Measurements from ENCODE around the gene PURB. TPM values are rescaled to one million over a fixed set of nuclear protein-coding genes. Genes with fewer than 3 reads are reported as not detected.
"Not testable (repeated sequence)": the region's sequence is repeated elsewhere in the genome, so short reads cannot be mapped to it uniquely, and the experiment has no call there.

Gene PURB
- 26.0 TPM for total RNA-seq
- long read RNA-seq, full-length matches to known transcripts, result 26 of 26 reads
- long read RNA-seq, partial matches to known transcripts, result 0 of 26 reads
- long read RNA-seq, other reads (novel, unspliced or antisense), result 0 of 26 reads

DNA sequence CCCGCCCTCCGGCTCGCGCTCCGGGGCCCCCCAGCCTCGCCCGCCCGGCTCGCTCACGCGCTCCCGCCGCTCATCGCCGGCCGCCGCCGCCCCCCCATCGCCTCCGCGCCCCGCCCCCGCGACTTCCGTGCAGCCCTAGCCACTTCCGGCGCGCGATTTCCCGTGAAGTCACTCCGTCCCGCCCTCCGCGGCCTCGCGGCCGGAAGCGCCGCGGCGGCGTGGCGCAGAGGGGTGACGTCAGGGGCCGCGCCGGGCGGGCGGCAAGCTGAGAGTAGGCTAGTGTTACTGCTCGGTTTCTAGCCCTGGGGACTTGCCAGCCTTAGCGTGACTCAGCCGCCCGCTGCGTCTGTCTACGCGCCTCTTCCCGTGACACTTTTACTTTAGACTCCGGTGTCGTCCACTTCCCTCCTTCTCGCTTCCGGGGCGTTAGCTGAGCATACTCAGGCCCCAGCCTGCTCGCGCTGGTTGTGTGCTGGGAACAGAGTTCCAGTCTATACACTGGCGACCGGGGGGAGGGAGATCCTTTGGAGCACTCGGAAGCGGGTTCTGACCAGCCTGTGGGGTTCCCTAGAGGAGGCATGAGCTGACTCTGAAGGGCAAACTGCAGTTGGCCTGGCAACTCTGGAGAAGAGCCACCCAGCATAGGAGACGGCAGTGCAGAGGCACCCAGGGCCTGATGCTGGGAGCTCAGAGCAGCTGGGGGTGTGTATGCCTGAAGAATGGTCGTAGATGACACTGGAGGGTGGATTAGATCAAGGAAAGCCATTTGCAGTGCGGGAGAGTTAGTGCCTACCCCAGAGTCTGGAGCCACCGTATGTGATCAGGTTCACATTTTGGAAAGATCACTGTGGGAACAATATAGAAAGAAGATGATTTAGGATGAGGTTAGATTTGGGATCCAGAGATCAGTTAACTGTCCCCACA lies at the start of gene PURB:
Gene PURB (minus strand): TSS at position 137 of the 924 bp plus-strand sequence. CDS start 182 bp downstream, outside the sequence.
- intact Hi-C loops (cut with DNase I), result no loop called here
- H3K27ac ChIP-seq, result peak within 1 kb of the TSS; percentile 99
- ATAC-seq, result peak; percentile 96
- peak; percentile 97 for DNase-seq
- TF ChIP-seq, protein P1, sequence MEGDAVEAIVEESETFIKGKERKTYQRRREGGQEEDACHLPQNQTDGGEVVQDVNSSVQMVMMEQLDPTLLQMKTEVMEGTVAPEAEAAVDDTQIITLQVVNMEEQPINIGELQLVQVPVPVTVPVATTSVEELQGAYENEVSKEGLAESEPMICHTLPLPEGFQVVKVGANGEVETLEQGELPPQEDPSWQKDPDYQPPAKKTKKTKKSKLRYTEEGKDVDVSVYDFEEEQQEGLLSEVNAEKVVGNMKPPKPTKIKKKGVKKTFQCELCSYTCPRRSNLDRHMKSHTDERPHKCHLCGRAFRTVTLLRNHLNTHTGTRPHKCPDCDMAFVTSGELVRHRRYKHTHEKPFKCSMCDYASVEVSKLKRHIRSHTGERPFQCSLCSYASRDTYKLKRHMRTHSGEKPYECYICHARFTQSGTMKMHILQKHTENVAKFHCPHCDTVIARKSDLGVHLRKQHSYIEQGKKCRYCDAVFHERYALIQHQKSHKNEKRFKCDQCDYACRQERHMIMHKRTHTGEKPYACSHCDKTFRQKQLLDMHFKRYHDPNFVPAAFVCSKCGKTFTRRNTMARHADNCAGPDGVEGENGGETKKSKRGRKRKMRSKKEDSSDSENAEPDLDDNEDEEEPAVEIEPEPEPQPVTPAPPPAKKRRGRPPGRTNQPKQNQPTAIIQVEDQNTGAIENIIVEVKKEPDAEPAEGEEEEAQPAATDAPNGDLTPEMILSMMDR (IDR thresholded peaks at IDR 0.05), result no peak
- H3K36me3 ChIP-seq, result peaks cover 7% of the 10 kb centered on the region
- H3K27me3 ChIP-seq, result no peaks in the 10 kb centered on the region
- peak within 1 kb of the TSS; percentile 94 for H3K4me3 ChIP-seq
- peaks cover 42% of the 10 kb centered on the region for H3K4me1 ChIP-seq
- H3K9me3 ChIP-seq, result no peaks in the 10 kb centered on the region

DNA sequence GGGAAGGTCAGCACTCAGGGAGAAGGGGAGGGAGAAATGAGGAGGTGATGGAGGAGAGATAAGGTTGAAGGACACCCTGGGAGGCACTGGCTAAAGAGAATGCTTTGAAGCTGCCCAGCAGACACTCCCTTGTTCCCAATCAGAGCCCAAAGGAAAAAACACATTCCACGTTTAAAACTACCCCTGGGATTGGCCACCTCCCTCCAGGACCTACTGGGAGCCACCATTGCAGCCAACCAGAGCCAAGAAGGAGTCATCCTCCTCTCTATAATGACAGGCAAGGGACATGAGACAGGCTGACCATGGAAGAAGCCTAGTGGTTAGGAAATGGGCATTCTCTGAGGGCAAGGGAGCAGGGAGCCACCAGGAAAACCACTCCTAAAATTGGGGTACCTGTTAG lies 49.7 kb upstream of the PURB start:
- no peaks in the 10 kb centered on the region for H3K27me3 ChIP-seq
- no peaks in the 10 kb centered on the region for H3K4me1 ChIP-seq
- intact Hi-C loops (cut with DNase I), result no loop called here
- TF ChIP-seq, protein P1 (IDR thresholded peaks at IDR 0.05), result no peak
- H3K4me3 ChIP-seq, result no peak overlapping the region
- no peaks in the 10 kb centered on the region for H3K36me3 ChIP-seq
- DNase-seq, result no peak
- H3K9me3 ChIP-seq, result no peaks in the 10 kb centered on the region
- H3K27ac ChIP-seq, result no peak overlapping the region
- no peak for ATAC-seq

DNA sequence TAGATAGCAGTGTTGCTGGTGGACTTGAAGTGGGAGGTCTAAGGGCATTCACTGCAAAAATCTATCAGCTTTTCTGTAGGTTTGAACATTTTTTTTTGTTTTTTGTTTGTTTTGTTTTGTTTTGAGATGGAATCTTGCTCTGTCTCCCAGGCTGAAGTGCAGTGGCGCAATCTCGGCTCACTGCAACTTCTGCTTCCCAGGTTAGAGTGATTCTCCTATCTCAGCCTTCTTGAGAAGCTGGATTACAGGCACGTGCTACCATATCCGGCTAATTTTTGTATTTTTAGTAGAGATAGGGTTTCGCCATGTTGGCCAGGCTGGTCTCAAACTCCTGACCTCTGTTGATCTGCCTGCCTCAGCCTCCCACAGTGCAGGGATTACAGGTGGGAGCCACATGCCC lies 49.2 kb upstream of the PURB start:
- H3K9me3 ChIP-seq, result not testable (repeated sequence)

DNA sequence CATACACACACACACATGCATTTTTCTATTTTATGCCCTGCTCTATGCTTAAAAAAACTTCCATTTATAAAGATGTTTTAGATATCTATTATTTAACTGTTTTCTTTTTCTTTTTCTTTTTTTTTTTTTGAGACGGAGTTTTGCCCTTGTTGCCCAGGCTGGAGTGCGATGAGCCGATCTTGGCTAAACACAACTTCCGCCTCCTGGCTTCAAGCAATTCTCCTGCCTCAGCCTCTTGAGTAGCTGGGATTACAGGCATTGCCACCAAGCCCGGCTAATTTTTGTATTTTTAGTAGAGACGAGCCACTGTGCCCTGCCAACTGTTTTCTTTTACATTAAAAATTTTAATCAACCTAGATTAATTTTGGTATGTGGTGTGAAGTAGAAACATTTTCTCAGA lies 45.6 kb upstream of the PURB start:
- TF ChIP-seq, protein P1 (IDR thresholded peaks at IDR 0.05), result no peak
- intact Hi-C loops (cut with DNase I), result no loop called here
- H3K36me3 ChIP-seq, result no peaks in the 10 kb centered on the region
- no peak overlapping the region for H3K4me3 ChIP-seq
- no peaks in the 10 kb centered on the region for H3K9me3 ChIP-seq
- no peak overlapping the region for H3K27ac ChIP-seq
- ATAC-seq (no peak), DNase-seq (no peak)
- peaks cover 7% of the 10 kb centered on the region for H3K27me3 ChIP-seq
- no peaks in the 10 kb centered on the region for H3K4me1 ChIP-seq

More for the DNA sequence above, 49.2 kb upstream of the PURB start:
- H3K36me3 ChIP-seq; H3K4me1 ChIP-seq; intact Hi-C loops (cut with DNase I); ATAC-seq; DNase-seq; H3K27me3 ChIP-seq; H3K4me3 ChIP-seq; H3K27ac ChIP-seq: not testable (repeated sequence)

DNA sequence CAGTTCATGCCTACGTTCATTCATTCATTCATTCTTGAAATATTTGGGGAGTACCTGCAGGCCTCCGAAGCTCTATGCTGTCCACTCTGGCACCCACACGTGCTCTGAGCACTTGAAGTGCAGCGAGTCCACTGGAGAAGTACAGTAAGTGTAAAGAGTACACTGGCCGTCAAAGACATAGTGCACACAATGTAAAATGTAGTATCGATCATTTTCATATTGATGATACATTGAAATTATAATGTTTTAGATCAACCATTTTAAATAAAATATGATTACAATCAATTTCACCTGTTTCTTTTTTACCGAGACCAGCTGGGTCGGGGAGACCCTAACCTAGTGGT lies 37.0 kb upstream of the PURB start:
- no peaks in the 10 kb centered on the region for H3K36me3 ChIP-seq
- TF ChIP-seq, protein P1 (IDR thresholded peaks at IDR 0.05), result no peak
- no peaks in the 10 kb centered on the region for H3K4me1 ChIP-seq
- H3K27me3 ChIP-seq, result no peaks in the 10 kb centered on the region
- intact Hi-C loops (cut with DNase I), result loop anchor here (5.0 kb wide), 1 partner anchor 65 kb away; no protein-coding TSS in a partner anchor
- H3K9me3 ChIP-seq, result no peaks in the 10 kb centered on the region
- no peak overlapping the region for H3K27ac ChIP-seq
- no peak overlapping the region for H3K4me3 ChIP-seq
- DNase-seq (no peak), ATAC-seq (no peak)
